GM10248 (cell line): ENCODE data around the gene DEDD.

Experiments
- CTCF ChIA-PET: fragments of 300-600 bp; sonication (Branson Sonifier 250); formaldehyde crosslinking; extraction: SDS; loops from one replicate; lab custom pipeline; 2021; ENCODE audit warnings: antibody characterized with exemption; lab: Yijun Ruan, JAX
- POLR2A ChIA-PET: fragments of 350-650 bp; sonication (Branson Sonifier 250); formaldehyde crosslinking; extraction: SDS; loops from one replicate; lab custom pipeline; 2020; ENCODE audit warnings: antibody characterized with exemption; lab: Yijun Ruan, JAX
- DNase-seq: peaks from one replicate; pipeline ENCODE4 v3.0.0; 2012; ENCODE audit errors: extremely low spot score
- TF ChIP-seq, protein P1 (sequence below): IDR thresholded peaks from 2 replicates; pipeline ENCODE4 v1.5.1; 2012; ENCODE audit warnings: mild to moderate bottlenecking, low read depth; ENCODE audit errors: extremely low read depth, missing control alignments, control extremely low read depth

Gene DEDD

DNA sequence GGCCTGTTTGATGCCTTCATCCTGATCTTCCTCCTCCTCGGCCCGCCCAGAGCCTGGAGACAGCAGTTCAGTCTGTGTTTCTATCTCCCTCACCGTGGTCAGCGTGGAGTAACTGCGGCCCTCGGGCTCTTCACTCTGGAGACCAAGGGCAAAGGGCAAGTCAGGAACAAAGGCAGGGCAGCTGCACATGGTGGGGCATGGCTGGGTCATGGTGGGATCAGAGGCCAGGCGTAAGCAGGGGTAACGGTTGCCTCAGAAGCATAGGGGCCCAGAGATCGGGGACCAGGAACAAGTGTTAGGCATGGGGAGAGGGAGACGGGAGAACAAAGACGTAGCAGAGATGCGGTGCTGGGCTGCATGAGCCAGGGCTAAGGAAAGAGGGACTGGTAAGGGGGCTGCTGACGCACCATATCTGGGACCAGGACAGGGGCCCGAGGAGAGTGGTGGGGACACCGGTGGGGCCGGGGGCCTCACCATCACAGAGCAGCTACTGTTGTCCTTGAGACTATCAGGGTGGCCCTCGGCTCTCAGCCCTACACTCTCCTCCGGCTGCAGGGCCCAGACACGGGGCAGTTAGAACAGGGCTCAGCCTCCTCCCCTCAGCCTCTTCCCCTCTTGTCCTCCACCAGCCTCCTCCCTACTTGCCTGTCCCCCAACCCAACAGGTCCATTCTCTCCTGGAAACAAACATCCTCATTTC lies 59.6 kb downstream of the DEDD start:
- POLR2A ChIA-PET = no interaction called here
- no peak for DNase-seq
- TF ChIP-seq, protein P1, sequence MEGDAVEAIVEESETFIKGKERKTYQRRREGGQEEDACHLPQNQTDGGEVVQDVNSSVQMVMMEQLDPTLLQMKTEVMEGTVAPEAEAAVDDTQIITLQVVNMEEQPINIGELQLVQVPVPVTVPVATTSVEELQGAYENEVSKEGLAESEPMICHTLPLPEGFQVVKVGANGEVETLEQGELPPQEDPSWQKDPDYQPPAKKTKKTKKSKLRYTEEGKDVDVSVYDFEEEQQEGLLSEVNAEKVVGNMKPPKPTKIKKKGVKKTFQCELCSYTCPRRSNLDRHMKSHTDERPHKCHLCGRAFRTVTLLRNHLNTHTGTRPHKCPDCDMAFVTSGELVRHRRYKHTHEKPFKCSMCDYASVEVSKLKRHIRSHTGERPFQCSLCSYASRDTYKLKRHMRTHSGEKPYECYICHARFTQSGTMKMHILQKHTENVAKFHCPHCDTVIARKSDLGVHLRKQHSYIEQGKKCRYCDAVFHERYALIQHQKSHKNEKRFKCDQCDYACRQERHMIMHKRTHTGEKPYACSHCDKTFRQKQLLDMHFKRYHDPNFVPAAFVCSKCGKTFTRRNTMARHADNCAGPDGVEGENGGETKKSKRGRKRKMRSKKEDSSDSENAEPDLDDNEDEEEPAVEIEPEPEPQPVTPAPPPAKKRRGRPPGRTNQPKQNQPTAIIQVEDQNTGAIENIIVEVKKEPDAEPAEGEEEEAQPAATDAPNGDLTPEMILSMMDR = no peak
- CTCF ChIA-PET = interaction anchor here (0.8 to 10.8 kb wide), 10 partner anchors 13 to 293 kb away, joined by 3 to 137 read pairs (median 24); partner anchors contain the start of genes DEDD, KLHDC9, NECTIN4 and TSTD1

- TF ChIP-seq, protein P1 = peak; percentile 82
- ChIA-PET POLR2A (no interaction called here), CTCF (interaction anchor here (1.0 to 10.8 kb wide), 15 partner anchors 9 to 1574 kb away, joined by 3 to 137 read pairs (median 8); partner anchors contain the start of genes DEDD, KLHDC9, NECTIN4 and TSTD1)
- peak; percentile 80 for DNase-seq
Measured at GRCh38 chr1:161071886-161072371, 60.5 kb downstream of the DEDD start.
